CD4-positive, alpha-beta T cell (primary cell): ENCODE measurements around the gene CDHR2. TPM values are rescaled to one million over a fixed set of nuclear protein-coding genes. Genes with fewer than 3 reads are reported as not detected.

ENCODE experiments used
- ATAC-seq: fragments of 200-7000 bp; cut with Tn5 transposase; one replicate; pipeline ENCODE4 v1.10.0; 2022; ENCODE audit warnings: mild to moderate bottlenecking; ENCODE audit not compliant: poor library complexity
- CTCF ChIA-PET: fragments of 350-600 bp; sonication (Branson Sonifier 250); formaldehyde crosslinking; loops from one replicate; lab custom pipeline; 2021; ENCODE audit warnings: antibody characterized with exemption, inconsistent platforms; lab: Charles Lee
- POLR2A ChIA-PET: fragments of 350-600 bp; sonication (Branson Sonifier 250); formaldehyde crosslinking; loops from one replicate; lab custom pipeline; 2021; ENCODE audit warnings: antibody characterized with exemption, inconsistent platforms; lab: Charles Lee
- DNase-seq, 14 experiments: peaks; one replicate each; pipeline ENCODE4 v3.0.0-alpha.2; 2013 to 2020; ENCODE audit warnings: mixed read lengths in 2 of 14
- H3K27ac ChIP-seq, 2 donors: one replicate each; pipeline versions ENCODE4 v1.5.1 to v1.7.0; 2013; ENCODE audit warnings: low read length in 2 of 2, low read depth in 1 of 2, mild to moderate bottlenecking in 1 of 2
- H3K27me3 ChIP-seq, 2 experiments: 1 replicate in 1 of 2; 2 replicates in 1 of 2; pipeline versions ENCODE4 v1.6.1 to v1.7.0; 2013; ENCODE audit warnings: low read length in 2 of 2, control low read depth in 1 of 2, mild to moderate bottlenecking in 1 of 2, moderate library complexity in 1 of 2; ENCODE audit not compliant: insufficient read depth in 2 of 2, control insufficient read depth in 1 of 2
- H3K36me3 ChIP-seq: one replicate; pipeline ENCODE4 v1.6.1; 2013; ENCODE audit warnings: low read length, control low read depth; ENCODE audit not compliant: insufficient read depth
- H3K4me1 ChIP-seq: one replicate; pipeline ENCODE4 v1.6.1; 2013; ENCODE audit warnings: low read length, control low read depth; ENCODE audit not compliant: insufficient read depth
- H3K4me3 ChIP-seq: one replicate; pipeline ENCODE4 v1.5.1; 2013; ENCODE audit warnings: mild to moderate bottlenecking, low read length, moderate library complexity
- H3K9me3 ChIP-seq, 2 experiments: 1 replicate in 1 of 2; 2 replicates in 1 of 2; pipeline versions ENCODE4 v1.6.1 to v1.7.0; 2013; ENCODE audit warnings: low read length in 2 of 2, mild to moderate bottlenecking in 2 of 2, control low read depth in 1 of 2, moderate library complexity in 1 of 2; ENCODE audit not compliant: control insufficient read depth in 1 of 2, insufficient read depth in 1 of 2
- H3K27ac Mint-ChIP-seq: one replicate; pipeline ENCODE4 v1.8.0; 2020; ENCODE audit warnings: mixed read lengths
- H3K27me3 Mint-ChIP-seq: one replicate; pipeline ENCODE4 v1.8.0; 2021; ENCODE audit warnings: mixed read lengths
- H3K36me3 Mint-ChIP-seq: one replicate; pipeline ENCODE4 v1.8.0; 2021; ENCODE audit warnings: low read depth, mixed read lengths
- H3K4me1 Mint-ChIP-seq: one replicate; pipeline ENCODE4 v1.8.0; 2021; ENCODE audit warnings: low read depth, mixed read lengths
- H3K4me3 Mint-ChIP-seq: one replicate; pipeline ENCODE4 v1.8.0; 2020; ENCODE audit warnings: mild to moderate bottlenecking, mixed read lengths
- H3K9me3 Mint-ChIP-seq: one replicate; pipeline ENCODE4 v1.8.0; 2020; ENCODE audit warnings: mixed read lengths
- CTCF ChIP-seq: fragments of 200-600 bp; IDR thresholded peaks from one replicate; pipeline ENCODE4 v1.8.0; 2022; ENCODE audit warnings: antibody characterized with exemption, mild to moderate bottlenecking
- intact Hi-C, 2 experiments: fragments of 100-400 bp; cut with DNase I in 1 of 2; cut with micrococcal nuclease in 1 of 2; formaldehyde crosslinking; loops; one replicate each; pipeline versions ENCODE4 v1.15.1 to v1.9.0; 2023 to 2025; cut with DNase I, micrococcal nuclease
- total RNA-seq, 174 experiments: library from RNA in 2 of 174; stranded (reverse) in 2 of 174; gene quantifications; one replicate each; pipeline ENCODE4 v1.2.3 and lab custom pipeline; 2021 to 2026

The CDHR2 gene
- total RNA-seq, 2 experiments from 2014 or later, result 1.6 to 2.0 TPM

GRCh38 chr5:176542135-176542595 lies 7.0 kb upstream of the CDHR2 start:
- Histone ChIP-seq H3K9me3 (no peaks in the 10 kb centered on the region), H3K27ac (peak overlapping the region; percentile 57 to 81), H3K27me3 (no peaks in the 10 kb centered on the region), H3K36me3 (no peaks in the 10 kb centered on the region), H3K4me3 (peak overlapping the region; percentile 87), H3K4me1 (peaks cover 75% of the 10 kb centered on the region)
- peak overlapping the region; percentile 92 for H3K4me3 Mint-ChIP-seq
- no peak for ATAC-seq
- H3K27ac Mint-ChIP-seq, result peak overlapping the region; percentile 100
- no peaks in the 10 kb centered on the region for H3K9me3 Mint-ChIP-seq
- DNase-seq, result peak; percentile 48 to 83 (median 65)
- POLR2A ChIA-PET, result interaction anchor here (0.8 to 7.0 kb wide), 11 partner anchors 8 to 180 kb away, joined by 3 to 185 read pairs (median 5); partner anchors contain the start of genes CLTB, FAF2, KIAA1191 and RNF44
- H3K4me1 Mint-ChIP-seq, result peaks cover 81% of the 10 kb centered on the region
- peaks cover 15% of the 10 kb centered on the region for H3K36me3 Mint-ChIP-seq
- no peaks in the 10 kb centered on the region for H3K27me3 Mint-ChIP-seq
- CTCF ChIA-PET, result interaction anchor here (1.0 to 4.0 kb wide), 6 partner anchors 8 to 126 kb away, joined by 3 to 27 read pairs (median 14); partner anchors contain the start of genes CLTB and FAF2
- TF ChIP-seq CTCF, result no peak
- intact Hi-C loops, result loop anchor here in 1 of 2 experiments (2.0 to 5.0 kb wide), 3 partner anchors 40 to 125 kb away; partner anchors contain the start of genes CLTB and TSPAN17

GRCh38 chr5:176542596-176543427 lies 6.3 kb upstream of the CDHR2 start:
- peak overlapping the region; percentile 57 to 84 for H3K27ac ChIP-seq
- no peaks in the 10 kb centered on the region for H3K9me3 Mint-ChIP-seq
- peaks cover 83% of the 10 kb centered on the region for H3K4me1 Mint-ChIP-seq
- H3K4me3 Mint-ChIP-seq, result peak overlapping the region; percentile 92
- H3K27ac Mint-ChIP-seq, result peak overlapping the region; percentile 100
- intact Hi-C loops, result loop anchor here in 1 of 2 experiments (1.0 to 5.0 kb wide), 4 partner anchors 41 to 126 kb away; partner anchors contain the start of genes CLTB and TSPAN17
- ATAC-seq (peak; percentile 11), DNase-seq (peak in 6 of 14 experiments; percentile 20 to 84 (median 48))
- ChIA-PET CTCF (interaction anchor here (0.6 to 4.0 kb wide), 10 partner anchors 8 to 142 kb away, joined by 3 to 27 read pairs (median 4); partner anchors contain the start of genes CLTB and FAF2), POLR2A (interaction anchor here (0.6 to 7.0 kb wide), 17 partner anchors 9 to 461 kb away, joined by 3 to 185 read pairs (median 5); partner anchors contain the start of genes CLTB, FAF2, KIAA1191 and RNF44)
- no peaks in the 10 kb centered on the region for H3K9me3 ChIP-seq
- peaks cover 76% of the 10 kb centered on the region for H3K4me1 ChIP-seq
- H3K36me3 ChIP-seq, result no peaks in the 10 kb centered on the region
- H3K27me3 ChIP-seq, result no peaks in the 10 kb centered on the region
- H3K27me3 Mint-ChIP-seq, result no peaks in the 10 kb centered on the region
- H3K36me3 Mint-ChIP-seq, result peaks cover 9% of the 10 kb centered on the region
- TF ChIP-seq CTCF, result no peak
- H3K4me3 ChIP-seq, result peak overlapping the region; percentile 87

GRCh38 chr5:176543428-176544182 lies 5.5 kb upstream of the CDHR2 start:
- H3K4me3 ChIP-seq, result peak overlapping the region; percentile 76
- TF ChIP-seq CTCF, result no peak
- Mint-ChIP-seq H3K9me3 (no peaks in the 10 kb centered on the region), H3K36me3 (peaks cover 7% of the 10 kb centered on the region), H3K27me3 (no peaks in the 10 kb centered on the region), H3K4me3 (peak overlapping the region; percentile 89), H3K4me1 (peaks cover 80% of the 10 kb centered on the region), H3K27ac (peak overlapping the region; percentile 93)
- H3K27ac ChIP-seq, result peak overlapping the region; percentile 84 to 87
- DNase-seq, result peak; percentile 53 to 89 (median 70)
- H3K27me3 ChIP-seq, result no peaks in the 10 kb centered on the region
- CTCF ChIA-PET, result interaction anchor here (1.0 to 4.0 kb wide), 7 partner anchors 9 to 127 kb away, joined by 3 to 27 read pairs (median 10); partner anchors contain the start of genes CLTB and FAF2
- H3K4me1 ChIP-seq, result peaks cover 77% of the 10 kb centered on the region
- no peaks in the 10 kb centered on the region for H3K36me3 ChIP-seq
- H3K9me3 ChIP-seq, result no peaks in the 10 kb centered on the region
- POLR2A ChIA-PET, result interaction anchor here (0.6 to 7.0 kb wide), 15 partner anchors 9 to 182 kb away, joined by 3 to 185 read pairs (median 5); partner anchors contain the start of genes CLTB, FAF2, KIAA1191 and RNF44
- intact Hi-C loops, result loop anchor here in 1 of 2 experiments (1.0 to 5.0 kb wide), 4 partner anchors 41 to 127 kb away; partner anchors contain the start of genes CLTB and TSPAN17
- ATAC-seq, result peak; percentile 64
